HepG2 (cell line): ENCODE data around the gene MXI1. TPM values are rescaled to one million over a fixed set of nuclear protein-coding genes. Genes with fewer than 3 reads are reported as not detected.

Experiments
- ATAC-seq: fragments of 200-7000 bp; cut with Tn5 transposase; 3 replicates; pipeline ENCODE4 v1.9.1; 2020; ENCODE audit warnings: mild to moderate bottlenecking, moderate library complexity
- BruUV-seq: library from RNA; stranded (reverse); fragments of 400-500 nt; replicated peaks from 2 replicates; lab custom pipeline; 2021; lab: Mats Ljungman, UMichigan
- CTCF ChIA-PET: fragments of 300-600 bp; formaldehyde crosslinking; extraction: SDS; loops from one replicate; lab custom pipeline; 2021; ENCODE audit warnings: low total read pairs, inconsistent platforms, low intra/inter-chr PET ratio; lab: Yijun Ruan, JAX
- POLR2A ChIA-PET: fragments of 350-600 bp; sonication (Branson Sonifier 250); formaldehyde crosslinking; loops from one replicate; lab custom pipeline; 2020; ENCODE audit warnings: antibody characterized with exemption, inconsistent platforms; lab: Yijun Ruan, JAX
- DNase-seq: peaks from one replicate; pipeline ENCODE4 v3.0.0-alpha.2; 2015; ENCODE audit warnings: low spot score
- FAIRE-seq: peaks from 3 replicates; lab custom pipeline; 2011; peaks lifted over from hg19 to GRCh38; lab: Jason Lieb, UNC
- H2AFZ ChIP-seq: one replicate; pipeline ENCODE4 v1.6.1; 2011; ENCODE audit warnings: low read length, inconsistent platforms
- H3K27ac ChIP-seq: fragments of 300-600 bp; 3 replicates; pipeline ENCODE4 v1.8.0; 2011; ENCODE audit warnings: mixed run types, mild to moderate bottlenecking, mixed read lengths, low read length, inconsistent platforms; ENCODE audit not compliant: insufficient read depth; ENCODE audit errors: extremely low read length
- H3K27me3 ChIP-seq, 2 experiments: fragments of 200-600 bp in 1 of 2; 2 replicates in 1 of 2; 3 replicates in 1 of 2; pipeline versions ENCODE4 v1.6.0 to v1.8.0; 2011; ENCODE audit warnings: low read length in 2 of 2, mild to moderate bottlenecking in 2 of 2, moderate library complexity in 2 of 2, inconsistent platforms in 1 of 2; ENCODE audit not compliant: insufficient read depth in 2 of 2, control insufficient read depth in 1 of 2
- H3K36me3 ChIP-seq, 2 experiments: fragments of 200-600 bp in 1 of 2; replicated peaks in 1 of 2; 2 replicates in 1 of 2; 3 replicates in 1 of 2; pipeline versions ENCODE4 v1.5.1 to v1.8.0; 2011; ENCODE audit warnings: low read length in 2 of 2, inconsistent platforms in 1 of 2; ENCODE audit not compliant: insufficient read depth in 2 of 2, control insufficient read depth in 1 of 2
- H3K4me1 ChIP-seq: 2 replicates; pipeline ENCODE4 v1.5.1; 2012; ENCODE audit warnings: low read length, inconsistent platforms; ENCODE audit not compliant: insufficient read depth
- H3K4me2 ChIP-seq: 2 replicates; pipeline ENCODE4 v1.6.0; 2011; ENCODE audit warnings: low read depth, low read length, inconsistent platforms
- H3K4me3 ChIP-seq, 3 experiments: fragments of 200-600 bp in 1 of 3; sonication (generic), shearing (Covaris generic) in 1 of 3; replicated peaks in 1 of 3; 2 replicates each; pipeline ENCODE4 v1.5.1; 2011 to 2016; ENCODE audit warnings: low read length in 3 of 3, inconsistent platforms in 2 of 3, low read depth in 2 of 3, mild to moderate bottlenecking in 2 of 3, control low read depth in 1 of 3, mixed read lengths in 1 of 3; ENCODE audit not compliant: insufficient read depth in 1 of 3
- H3K79me2 ChIP-seq: one replicate; pipeline ENCODE4 v1.6.1; 2011; ENCODE audit warnings: low read length, inconsistent platforms; ENCODE audit not compliant: insufficient read depth
- H3K9ac ChIP-seq: 2 replicates; pipeline ENCODE4 v1.6.0; 2011; ENCODE audit warnings: mild to moderate bottlenecking, low read depth, low read length, inconsistent platforms; ENCODE audit not compliant: insufficient read depth
- H3K9me3 ChIP-seq: 2 replicates; pipeline ENCODE4 v1.5.1; 2012; ENCODE audit warnings: mild to moderate bottlenecking, low read length
- H4K20me1 ChIP-seq: 2 replicates; pipeline ENCODE4 v1.6.0; 2011; ENCODE audit warnings: inconsistent platforms, mild to moderate bottlenecking, low read length, moderate library complexity; ENCODE audit not compliant: insufficient read depth
- BRD4 ChIP-seq: sonication (generic); formaldehyde crosslinking; IDR thresholded peaks from 2 replicates; pipeline ENCODE4 v1.4.0; 2020; ENCODE audit warnings: missing genetic modification reagents
- GLI4 ChIP-seq: sonication (generic); formaldehyde crosslinking; IDR thresholded peaks from 2 replicates; pipeline ENCODE4 v1.5.1; 2020; ENCODE audit warnings: missing genetic modification reagents, mild to moderate bottlenecking, moderate library complexity, borderline replicate concordance
- HNRNPUL1 ChIP-seq: fragments of 200-400 bp; formaldehyde crosslinking; IDR thresholded peaks from 2 replicates; pipeline ENCODE4 v1.6.1; 2017; ENCODE audit warnings: low read depth, mild to moderate bottlenecking, low read length, moderate library complexity
- NR2F2 ChIP-seq: IDR thresholded peaks from 2 replicates; pipeline ENCODE4 v1.6.1; 2012; ENCODE audit warnings: low read depth, inconsistent platforms, borderline replicate concordance
- PCBP2 ChIP-seq: fragments of 200-400 bp; formaldehyde crosslinking; optimal IDR thresholded peaks from 2 replicates; pipeline ENCODE3; 2018; ENCODE audit warnings: low read length, low read depth; ENCODE audit not compliant: poor library complexity, severe bottlenecking
- WIZ ChIP-seq: sonication (generic); formaldehyde crosslinking; IDR thresholded peaks from 2 replicates; pipeline ENCODE4 v1.5.1; 2020; ENCODE audit warnings: mild to moderate bottlenecking, missing genetic modification reagents
- ZNF543 ChIP-seq: sonication (generic); formaldehyde crosslinking; IDR thresholded peaks from 2 replicates; pipeline ENCODE4 v1.4.0; 2020; ENCODE audit warnings: mild to moderate bottlenecking, missing genetic modification reagents
- WGBS: methylation state at CpG from one replicate; pipeline ENCODE4 v1.1.6; 2017; ENCODE audit warnings: low lambda C conversion rate; 5-methylcytosine and 5-hydroxymethylcytosine counted together
- in situ Hi-C: cut with HindIII; loops from 2 replicates; pipeline ENCODE4 v1.10.0; 2017; ENCODE audit warnings: low pct_unique_long_range_greater_than_20kb; ENCODE audit not compliant: extremely low pct_ligation_motif_present
- intact Hi-C: fragments of 100-400 bp; cut with micrococcal nuclease; formaldehyde crosslinking; loops from one replicate; pipeline ENCODE4 v1.10.0; 2022; ENCODE audit not compliant: unreplicated experiment
- polyA plus RNA-seq, 8 experiments: library from polyadenylated mRNA; depleted of rRNA in 3 of 8; stranded (reverse) in 7 of 8; unstranded in 1 of 8; fragments of >200 nt; fragmentation: Illumina TruSeq in 4 of 8; extraction: Trizol in 4 of 8; gene quantifications; 2 replicates each; pipeline versions ENCODE4 v1.2.1 to v1.2.3, GENCODE V29; 2011 to 2016; ENCODE audit warnings: low read depth in 4 of 8, missing spikeins in 1 of 8, mixed read lengths in 1 of 8; ENCODE audit not compliant: insufficient read depth in 1 of 8
- total RNA-seq, 5 experiments: library from RNA; depleted of rRNA; stranded (reverse); fragments of >200 nt; fragmentation: Illumina TruSeq; extraction: Trizol; gene quantifications; 2 replicates each; pipeline ENCODE4 v1.2.3, GENCODE V29; 2016; ENCODE audit warnings: low read depth in 1 of 5
- TF ChIP-seq, protein P1 (sequence below): sonication (generic); formaldehyde crosslinking; IDR thresholded peaks from 2 replicates; pipeline ENCODE4 v1.5.0; 2020; ENCODE audit warnings: mild to moderate bottlenecking, missing genetic modification reagents

Gene MXI1
- total and polyA plus RNA-seq, 2 of the 13 experiments (the other 11 are each of a cell fraction or from before 2014, with no cell fraction given) = 6.6 to 22.0 TPM

- Histone ChIP-seq H4K20me1 (peaks cover 38% of the 10 kb centered on the region), H3K27ac (no peak overlapping the region), H3K27me3 (no peaks in the 10 kb centered on the region), H3K4me3 (no peak overlapping the region), H3K4me2 (no peak overlapping the region), H3K9ac (no peak overlapping the region), H3K36me3 (no peaks in the 10 kb centered on the region), H3K9me3 (no peaks in the 10 kb centered on the region), H2AFZ (no peak overlapping the region), H3K4me1 (peaks cover 48% of the 10 kb centered on the region), H3K79me2 (no peaks in the 10 kb centered on the region)
- WGBS = 71% methylated on average over 4 of the region's 4 CpGs
- BruUV-seq = no TSS peak
- TF ChIP-seq NR2F2 = no peak
- TF ChIP-seq ZNF543 = no peak
- TF ChIP-seq GLI4 (CRISPR knock-in tag) = no peak
- TF ChIP-seq BRD4 (CRISPR knock-in tag) = no peak
- no peak for TF ChIP-seq HNRNPUL1
- no peak for TF ChIP-seq WIZ
- TF ChIP-seq, protein P1, sequence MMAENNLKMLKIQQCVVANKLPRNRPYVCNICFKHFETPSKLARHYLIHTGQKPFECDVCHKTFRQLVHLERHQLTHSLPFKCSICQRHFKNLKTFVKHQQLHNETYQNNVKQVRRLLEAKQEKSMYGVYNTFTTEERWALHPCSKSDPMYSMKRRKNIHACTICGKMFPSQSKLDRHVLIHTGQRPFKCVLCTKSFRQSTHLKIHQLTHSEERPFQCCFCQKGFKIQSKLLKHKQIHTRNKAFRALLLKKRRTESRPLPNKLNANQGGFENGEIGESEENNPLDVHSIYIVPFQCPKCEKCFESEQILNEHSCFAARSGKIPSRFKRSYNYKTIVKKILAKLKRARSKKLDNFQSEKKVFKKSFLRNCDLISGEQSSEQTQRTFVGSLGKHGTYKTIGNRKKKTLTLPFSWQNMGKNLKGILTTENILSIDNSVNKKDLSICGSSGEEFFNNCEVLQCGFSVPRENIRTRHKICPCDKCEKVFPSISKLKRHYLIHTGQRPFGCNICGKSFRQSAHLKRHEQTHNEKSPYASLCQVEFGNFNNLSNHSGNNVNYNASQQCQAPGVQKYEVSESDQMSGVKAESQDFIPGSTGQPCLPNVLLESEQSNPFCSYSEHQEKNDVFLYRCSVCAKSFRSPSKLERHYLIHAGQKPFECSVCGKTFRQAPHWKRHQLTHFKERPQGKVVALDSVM (CRISPR knock-in tag) = no peak
- no peak for TF ChIP-seq PCBP2
- no peak for ATAC-seq
- DNase-seq = no peak
- ChIA-PET POLR2A (no interaction called here), CTCF (no interaction called here)
- no peak for FAIRE-seq
- in situ Hi-C loops = loop anchor here (5.0 kb wide), 1 partner anchor 85 kb away; no protein-coding TSS in a partner anchor
- intact Hi-C loops = no loop called here
These were observed 15.4 kb downstream of the MXI1 start for GRCh38 chr10:110222641-110223297.
